ENCODE measurements around the gene SMC2. TPM values are rescaled to one million over a fixed set of nuclear protein-coding genes. Genes with fewer than 3 reads are reported as not detected.

The SMC2 gene
- total RNA-seq, 2 donors from 2014 or later, result 2.6 to 21.4 TPM

GRCh38 chr9:104142799-104143549 is 48.9 kb downstream of the SMC2 start:
- intact Hi-C loops (cut with DNase I), result no loop called here
- ATAC-seq (no peak), DNase-seq (no peak)
- H3K27ac ChIP-seq, result no peak overlapping the region
- no peaks in the 10 kb centered on the region for H3K4me1 ChIP-seq
- WGBS, 2 donors, result 89 to 93% methylated on average over 2 to 3 of the region's 3 CpGs
- TF ChIP-seq POLR2A (IDR thresholded peaks at IDR 0.05) (no peak), CTCF (IDR thresholded peaks at IDR 0.05) (no peak)
- no peak overlapping the region for H3K4me3 ChIP-seq
- no peaks in the 10 kb centered on the region for H3K27me3 ChIP-seq
- no peaks in the 10 kb centered on the region for H3K9me3 ChIP-seq
- H3K36me3 ChIP-seq (replicated peaks in 1 of 2; ENCODE audit: insufficient read depth in 1 of 2, low read depth in 2 of 2), result no peaks in the 10 kb centered on the region

- Histone ChIP-seq H3K4me3 (no peak overlapping the region), H3K27ac (no peak overlapping the region), H3K9me3 (no peaks in the 10 kb centered on the region), H3K36me3 (replicated peaks in 1 of 2; ENCODE audit: insufficient read depth in 1 of 2, low read depth in 2 of 2) (no peaks in the 10 kb centered on the region), H3K4me1 (no peaks in the 10 kb centered on the region), H3K27me3 (no peaks in the 10 kb centered on the region)
- TF ChIP-seq CTCF (IDR thresholded peaks at IDR 0.05) (no peak), POLR2A (IDR thresholded peaks at IDR 0.05) (no peak)
- DNase-seq (no peak), ATAC-seq (no peak)
- 90 to 92% methylated on average over 3 of the region's 3 CpGs for WGBS, 2 donors
- intact Hi-C loops (cut with DNase I), result no loop called here
Measured at GRCh38 chr9:104143550-104143910, 49.4 kb downstream of the SMC2 start.

GRCh38 chr9:104144336-104144735 is 50.2 kb downstream of the SMC2 start:
- no peak overlapping the region for H3K4me3 ChIP-seq
- no peaks in the 10 kb centered on the region for H3K4me1 ChIP-seq
- H3K36me3 ChIP-seq (replicated peaks in 1 of 2; ENCODE audit: insufficient read depth in 1 of 2, low read depth in 2 of 2), result no peaks in the 10 kb centered on the region
- no peak overlapping the region for H3K27ac ChIP-seq
- ATAC-seq, result no peak
- WGBS, 2 donors, result 89 to 94% methylated on average over 1 of the region's 1 CpG
- DNase-seq, result no peak
- H3K27me3 ChIP-seq, result no peaks in the 10 kb centered on the region
- TF ChIP-seq CTCF (IDR thresholded peaks at IDR 0.05), result no peak
- TF ChIP-seq POLR2A (IDR thresholded peaks at IDR 0.05), result no peak
- H3K9me3 ChIP-seq, result no peaks in the 10 kb centered on the region
- intact Hi-C loops (cut with DNase I), result no loop called here

- Histone ChIP-seq H3K4me1 (no peaks in the 10 kb centered on the region), H3K36me3 (replicated peaks in 1 of 2; ENCODE audit: insufficient read depth in 1 of 2, low read depth in 2 of 2) (no peaks in the 10 kb centered on the region), H3K27me3 (no peaks in the 10 kb centered on the region), H3K27ac (no peak overlapping the region), H3K4me3 (no peak overlapping the region), H3K9me3 (no peaks in the 10 kb centered on the region)
- DNase-seq (no peak), ATAC-seq (no peak)
- intact Hi-C loops (cut with DNase I), result no loop called here
- WGBS, 2 donors, result 65 to 70% methylated on average over 1 of the region's 1 CpG
- TF ChIP-seq CTCF (IDR thresholded peaks at IDR 0.05) (no peak), POLR2A (IDR thresholded peaks at IDR 0.05) (no peak)
Measured at GRCh38 chr9:104173067-104173466, 79.0 kb downstream of the SMC2 start.

Measured in body of pancreas (tissue), 4 donors.